SK-N-SH (cell line): ENCODE results near the gene CFDP1. TPM values are rescaled to one million over a fixed set of nuclear protein-coding genes. Genes with fewer than 3 reads are reported as not detected.
A peak's percentile ranks its signal among the peaks of the same experiment; 100 is the strongest.

Experiments
- CTCF ChIP-seq: fragments of 200-600 bp; sonication (generic); IDR thresholded peaks from 2 replicates; pipeline ENCODE4 v1.6.1; 2017; ENCODE audit warnings: antibody characterized with exemption, mild to moderate bottlenecking, moderate library complexity
- ELF1 ChIP-seq: IDR thresholded peaks from 2 replicates; pipeline ENCODE4 v1.4.0; 2012
- EP300 ChIP-seq, 2 experiments: IDR thresholded peaks; 2 replicates each; pipeline versions ENCODE4 v1.4.0 to v1.6.1; 2012; ENCODE audit warnings: borderline replicate concordance in 1 of 2, low read depth in 1 of 2, low read length in 1 of 2
- EZH2phosphoT487 ChIP-seq: fragments of 200-600 bp; sonication (generic); IDR thresholded peaks from 2 replicates; pipeline ENCODE4 v1.6.1; 2017; ENCODE audit warnings: low read depth, mixed run types, mild to moderate bottlenecking, antibody characterized with exemption, moderate library complexity, borderline replicate concordance
- FOXM1 ChIP-seq: IDR thresholded peaks from 2 replicates; pipeline ENCODE4 v1.4.0; 2012; ENCODE audit warnings: low read depth, mild to moderate bottlenecking
- GATA2 ChIP-seq: sonication (generic); formaldehyde crosslinking; IDR thresholded peaks from 2 replicates; pipeline ENCODE4 v1.5.0; 2020; ENCODE audit warnings: mild to moderate bottlenecking, missing genetic modification reagents
- IRF3 ChIP-seq: fragments of 150-350 bp; IDR thresholded peaks from 2 replicates; pipeline ENCODE4 v1.6.1; 2016; ENCODE audit warnings: mild to moderate bottlenecking, low read depth, low read length
- JUND ChIP-seq: IDR thresholded peaks from 2 replicates; pipeline ENCODE4 v1.4.0; 2012
- PBX3 ChIP-seq: IDR thresholded peaks from 2 replicates; pipeline ENCODE4; 2012
- RAD21 ChIP-seq: IDR thresholded peaks from 2 replicates; pipeline ENCODE4 v1.6.1; 2012; ENCODE audit warnings: mild to moderate bottlenecking, low read length
- RCOR1 ChIP-seq: fragments of 150-350 bp; IDR thresholded peaks from 2 replicates; pipeline ENCODE4 v1.6.1; 2017; ENCODE audit warnings: antibody characterized with exemption, low read length
- REST ChIP-seq: IDR thresholded peaks from 2 replicates; pipeline ENCODE4 v1.6.1; 2012; ENCODE audit warnings: mild to moderate bottlenecking, low read depth, low read length, moderate library complexity
- RFX5 ChIP-seq: IDR thresholded peaks from 2 replicates; pipeline ENCODE4 v1.6.1; 2012; ENCODE audit warnings: mild to moderate bottlenecking, improper control_type of control experiment, low read length
- SIN3A ChIP-seq: IDR thresholded peaks from 2 replicates; pipeline ENCODE4 v1.6.1; 2012; ENCODE audit warnings: low read depth, mild to moderate bottlenecking, low read length, moderate library complexity, borderline replicate concordance
- TCF12 ChIP-seq: IDR thresholded peaks from 2 replicates; pipeline ENCODE4 v1.4.0; 2012
- USF2 ChIP-seq: fragments of 150-350 bp; IDR thresholded peaks from 2 replicates; pipeline ENCODE4 v1.6.1; 2017; ENCODE audit warnings: antibody characterized with exemption, low read length, low read depth, borderline replicate concordance
- ZBTB33 ChIP-seq: IDR thresholded peaks from 2 replicates; pipeline ENCODE4 v1.4.0; 2012; ENCODE audit warnings: low read depth, borderline replicate concordance
- polyA plus RNA-seq, 3 experiments: library from polyadenylated mRNA; depleted of rRNA; stranded (reverse); fragments of >200 nt; gene quantifications; 2 replicates each; pipeline ENCODE4 v1.2.3, GENCODE V29; 2012

Gene CFDP1
- polyA plus RNA-seq, 1 of the 3 experiments (the other 2 are of a cell fraction) = 46.0 TPM

- TF ChIP-seq CTCF (no peak), TCF12 (peak; percentile 91), SIN3A (0 out of 2 replicates have a peak, but pooled peaks have one; percentile 25), EZH2phosphoT487 (no peak), GATA2 (no peak), EP300 (IDR thresholded peaks at IDR 0.05; ENCODE audit: borderline replicate concordance in 1 of 2, low read depth in 1 of 2, low read length in 1 of 2) (peak; percentile 11 to 97; a peak in 2 of 4 replicates), USF2 (peak; percentile 42; the same call in 1 of the 2 replicates), ELF1 (peak; percentile 29; the same call in 1 of the 2 replicates), IRF3 (no peak), FOXM1 (peak; percentile 77; the same call in 1 of the 2 replicates), RCOR1 (no peak), RAD21 (no peak), JUND (peak; percentile 99), REST (no peak; the same call in 1 of the 2 replicates), PBX3 (peak; percentile 65), RFX5 (no peak), ZBTB33 (peak; percentile 74; the same call in 1 of the 2 replicates)
- TF ChIP-seq, all 33 proteins: peak for 20
Measured at GRCh38 chr16:75244844-75245758, 188.2 kb downstream of the CFDP1 start (continued).
